ENCODE data around the gene GARIN5A. TPM values are rescaled to one million over a fixed set of nuclear protein-coding genes. Genes with fewer than 3 reads are reported as not detected.
"Not testable (repeated sequence)": the region's sequence is repeated elsewhere in the genome, so short reads cannot be mapped to it uniquely, and the experiment has no call there.

Gene GARIN5A
- total RNA-seq, 1 donor from 2014 or later, result 0.82 TPM

DNA sequence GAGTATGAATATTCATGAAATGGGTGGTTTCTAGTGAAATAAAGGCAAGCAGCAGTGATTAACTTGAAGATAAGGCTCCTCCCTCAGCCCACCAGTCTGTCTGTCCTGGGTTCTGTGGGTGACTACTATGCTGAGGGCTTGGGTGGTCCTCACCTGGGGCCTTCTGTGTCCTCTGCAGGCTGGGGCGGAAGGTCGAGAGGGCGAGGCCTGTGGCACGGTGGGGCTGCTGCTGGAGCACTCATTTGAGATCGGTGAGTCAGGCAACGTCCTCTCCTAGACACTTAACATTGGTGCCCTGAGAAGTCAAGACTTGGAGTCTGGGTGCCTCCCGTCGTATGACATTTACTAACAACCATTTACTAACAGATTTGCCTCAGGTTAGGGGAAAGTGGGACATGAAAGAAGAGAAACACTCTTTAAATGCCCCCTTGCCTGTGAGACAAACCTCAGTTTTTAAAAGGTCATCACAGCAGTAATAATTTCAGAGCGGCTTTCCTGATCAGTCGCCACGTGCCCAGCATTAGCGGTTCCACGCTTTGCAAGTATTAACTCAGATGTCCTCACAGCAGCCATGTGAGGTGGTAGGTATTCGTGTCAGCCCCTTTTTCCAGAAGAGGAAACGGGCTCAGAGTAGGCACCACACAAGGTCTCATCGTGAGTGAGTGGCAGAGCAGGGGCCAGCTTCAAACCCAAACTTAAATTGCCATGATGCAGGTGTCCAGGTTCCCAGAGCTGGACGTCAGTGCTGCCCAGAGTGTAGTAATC lies 1.3 kb upstream of the GARIN5A start:
- Mint-ChIP-seq H3K36me3 (ENCODE audit: low read depth) (peaks cover 38% of the 10 kb centered on the region), H3K4me3 (ENCODE audit: low read depth) (peak overlapping the region; percentile 99), H3K27ac (peak overlapping the region; percentile 21), H3K9me3 (no peaks in the 10 kb centered on the region), H3K27me3 (ENCODE audit: low read depth) (no peaks in the 10 kb centered on the region), H3K4me1 (ENCODE audit: low read depth) (peaks cover 10% of the 10 kb centered on the region)
- intact Hi-C loops (cut with micrococcal nuclease), result no loop called here
- DNase-seq (ENCODE audit: low spot score), result no peak

DNA sequence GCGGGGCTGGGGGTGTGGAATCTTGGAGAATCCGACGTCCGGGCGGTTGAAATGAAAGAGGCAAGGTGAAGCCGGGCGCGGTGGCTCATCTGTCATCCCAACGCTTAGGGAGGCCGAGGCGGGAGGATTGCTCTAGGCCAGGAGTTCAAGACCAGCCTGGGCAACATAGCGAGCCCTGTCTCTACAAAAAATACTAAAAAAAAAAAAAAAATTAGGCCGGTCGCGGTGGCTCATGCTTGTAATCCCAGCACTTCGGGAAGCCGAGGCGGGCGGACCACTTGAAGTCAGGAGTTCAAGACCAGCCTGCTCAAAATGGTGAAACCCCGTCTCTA lies 225 bp upstream of the GARIN5A start:
- DNase-seq (ENCODE audit: low spot score), result no peak
- peaks cover 32% of the 10 kb centered on the region for H3K36me3 Mint-ChIP-seq (ENCODE audit: low read depth)
- no peaks in the 10 kb centered on the region for H3K9me3 Mint-ChIP-seq
- H3K4me1 Mint-ChIP-seq (ENCODE audit: low read depth), result peaks cover 10% of the 10 kb centered on the region
- intact Hi-C loops (cut with micrococcal nuclease), result loop anchor here (1.0 kb wide), 2 partner anchors 34 to 120 kb away; partner anchors contain the start of gene JOSD2
- H3K4me3 Mint-ChIP-seq (ENCODE audit: low read depth), result peak overlapping the region; percentile 99
- H3K27ac Mint-ChIP-seq, result peak overlapping the region; percentile 77
- H3K27me3 Mint-ChIP-seq (ENCODE audit: low read depth), result no peaks in the 10 kb centered on the region

DNA sequence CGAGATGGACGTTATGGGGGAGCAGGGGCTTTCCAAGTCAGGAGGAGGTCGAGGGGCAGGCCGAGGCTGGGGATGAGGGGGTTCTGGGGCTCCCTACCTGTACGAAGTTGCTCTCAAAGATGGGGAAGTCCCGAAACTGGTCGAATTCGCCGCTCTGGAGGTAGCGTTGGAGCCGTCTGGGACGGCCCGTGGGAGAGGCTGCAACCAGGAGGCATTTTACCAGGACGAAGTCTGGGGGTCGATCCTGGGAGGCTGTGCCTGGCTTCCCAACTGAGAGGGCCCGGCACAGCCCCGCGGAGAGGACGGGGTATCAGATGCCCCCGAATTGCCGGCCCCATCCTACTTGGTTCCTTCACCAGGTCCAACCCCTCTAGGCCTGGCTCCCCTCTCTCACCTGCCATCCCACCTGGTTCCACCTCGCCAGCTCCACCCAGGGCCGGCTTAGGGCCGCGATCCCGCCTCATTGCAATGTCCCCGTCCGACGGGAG lies 868 bp downstream of the GARIN5A start:
- Mint-ChIP-seq H3K4me1 (ENCODE audit: low read depth) (peaks cover 10% of the 10 kb centered on the region), H3K4me3 (ENCODE audit: low read depth) (peak overlapping the region; percentile 99), H3K27me3 (ENCODE audit: low read depth) (no peaks in the 10 kb centered on the region), H3K27ac (peak overlapping the region; percentile 60), H3K36me3 (ENCODE audit: low read depth) (peaks cover 27% of the 10 kb centered on the region), H3K9me3 (no peaks in the 10 kb centered on the region)
- intact Hi-C loops (cut with micrococcal nuclease), result loop anchor here (1.0 kb wide), 2 partner anchors 36 to 118 kb away; partner anchors contain the start of gene JOSD2
- no peak for DNase-seq (ENCODE audit: low spot score)

- H3K27me3 Mint-ChIP-seq (ENCODE audit: low read depth), result no peaks in the 10 kb centered on the region
- H3K9me3 Mint-ChIP-seq, result no peaks in the 10 kb centered on the region
- H3K27ac Mint-ChIP-seq, result peak overlapping the region; percentile 60
- peaks cover 10% of the 10 kb centered on the region for H3K4me1 Mint-ChIP-seq (ENCODE audit: low read depth)
- peaks cover 27% of the 10 kb centered on the region for H3K36me3 Mint-ChIP-seq (ENCODE audit: low read depth)
- peak overlapping the region; percentile 68 for H3K4me3 Mint-ChIP-seq (ENCODE audit: low read depth)
- DNase-seq (ENCODE audit: low spot score), result no peak
- intact Hi-C loops (cut with micrococcal nuclease), result no loop called here
Observed at GRCh38 chr19:50475101-50475568, 1.5 kb downstream of the GARIN5A start.

DNA sequence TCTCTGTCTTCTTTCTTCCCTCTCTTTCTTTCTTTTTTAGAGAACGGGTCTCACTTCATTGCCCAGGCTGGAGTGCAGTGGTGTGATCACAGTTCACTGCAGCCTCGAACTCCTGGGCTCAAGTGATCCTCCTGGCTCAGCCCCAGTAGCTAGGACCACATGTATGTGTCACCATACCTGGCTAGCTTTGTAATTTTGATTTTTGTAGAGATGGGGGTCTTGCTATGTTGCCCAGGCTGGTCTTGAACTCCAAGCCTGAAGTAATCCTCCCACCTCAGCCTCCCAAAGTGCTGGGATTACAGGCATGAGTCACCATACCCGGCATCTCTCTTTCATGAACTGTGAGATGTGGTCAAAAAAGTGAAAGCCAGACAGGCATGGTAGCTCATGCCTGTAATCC lies 3.3 kb downstream of the GARIN5A start:
- intact Hi-C loops (cut with micrococcal nuclease); DNase-seq (ENCODE audit: low spot score); H3K27me3 Mint-ChIP-seq (ENCODE audit: low read depth); H3K9me3 Mint-ChIP-seq; H3K4me3 Mint-ChIP-seq (ENCODE audit: low read depth); H3K27ac Mint-ChIP-seq: not testable (repeated sequence)
- Mint-ChIP-seq H3K4me1 (ENCODE audit: low read depth) (peaks cover 10% of the 10 kb centered on the region), H3K36me3 (ENCODE audit: low read depth) (peaks cover 17% of the 10 kb centered on the region)

GRCh38 chr19:50468818-50469217 lies 7.8 kb downstream of the GARIN5A start:
- Mint-ChIP-seq H3K9me3 (no peaks in the 10 kb centered on the region), H3K36me3 (ENCODE audit: low read depth) (no peaks in the 10 kb centered on the region), H3K4me1 (ENCODE audit: low read depth) (no peaks in the 10 kb centered on the region), H3K4me3 (ENCODE audit: low read depth) (no peak overlapping the region), H3K27ac (no peak overlapping the region), H3K27me3 (ENCODE audit: low read depth) (no peaks in the 10 kb centered on the region)
- intact Hi-C loops (cut with micrococcal nuclease), result no loop called here
- no peak for DNase-seq (ENCODE audit: low spot score)

DNA sequence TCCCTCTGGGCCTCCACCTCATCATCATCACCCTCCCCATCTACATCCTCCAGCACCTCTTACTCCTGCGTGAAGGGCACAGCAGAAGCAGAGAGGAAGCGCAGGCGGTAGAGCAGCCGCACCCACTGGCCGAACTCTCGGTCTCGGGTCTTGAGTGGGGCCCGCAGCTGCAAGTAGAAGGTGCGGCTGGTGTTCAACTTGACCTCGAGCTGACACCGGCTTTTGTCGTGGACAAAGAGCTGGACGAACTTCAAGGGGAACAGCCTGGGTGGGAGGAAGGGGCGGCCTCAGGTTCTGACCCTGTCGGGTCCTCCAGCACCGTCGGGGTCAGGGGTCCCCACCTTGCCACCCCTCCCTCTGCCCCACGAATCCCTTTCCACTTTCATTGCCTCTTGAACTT lies 9.1 kb downstream of the GARIN5A start:
- Mint-ChIP-seq H3K36me3 (ENCODE audit: low read depth) (no peaks in the 10 kb centered on the region), H3K9me3 (no peaks in the 10 kb centered on the region)

DNA sequence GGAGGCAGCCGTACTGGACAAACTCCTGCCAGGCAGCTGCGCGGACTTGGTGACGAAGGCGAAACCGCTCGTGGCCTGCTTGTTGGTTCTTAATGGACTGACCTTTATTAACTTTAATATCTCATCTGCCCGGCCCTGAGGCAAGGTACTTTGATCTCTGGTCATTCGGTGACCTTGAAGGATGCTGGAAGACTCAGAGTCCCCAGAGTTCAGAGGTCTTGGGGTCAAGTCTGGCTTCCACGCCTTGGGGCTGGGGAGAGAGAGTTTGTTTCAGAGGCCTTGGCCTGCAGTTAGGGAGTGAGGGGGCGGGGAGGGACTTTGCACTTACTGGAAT lies 10.0 kb downstream of the GARIN5A start:
- Mint-ChIP-seq H3K9me3 (no peaks in the 10 kb centered on the region), H3K27ac (no peak overlapping the region), H3K27me3 (ENCODE audit: low read depth) (no peaks in the 10 kb centered on the region), H3K4me3 (ENCODE audit: low read depth) (no peak overlapping the region), H3K36me3 (ENCODE audit: low read depth) (no peaks in the 10 kb centered on the region), H3K4me1 (ENCODE audit: low read depth) (no peaks in the 10 kb centered on the region)
- DNase-seq (ENCODE audit: low spot score), result no peak
- intact Hi-C loops (cut with micrococcal nuclease), result no loop called here

More for the DNA sequence above, 9.1 kb downstream of the GARIN5A start:
- Mint-ChIP-seq H3K27ac (no peak overlapping the region), H3K4me3 (ENCODE audit: low read depth) (no peak overlapping the region), H3K4me1 (ENCODE audit: low read depth) (no peaks in the 10 kb centered on the region), H3K27me3 (ENCODE audit: low read depth) (no peaks in the 10 kb centered on the region)
- no peak for DNase-seq (ENCODE audit: low spot score)
- intact Hi-C loops (cut with micrococcal nuclease), result no loop called here

DNA sequence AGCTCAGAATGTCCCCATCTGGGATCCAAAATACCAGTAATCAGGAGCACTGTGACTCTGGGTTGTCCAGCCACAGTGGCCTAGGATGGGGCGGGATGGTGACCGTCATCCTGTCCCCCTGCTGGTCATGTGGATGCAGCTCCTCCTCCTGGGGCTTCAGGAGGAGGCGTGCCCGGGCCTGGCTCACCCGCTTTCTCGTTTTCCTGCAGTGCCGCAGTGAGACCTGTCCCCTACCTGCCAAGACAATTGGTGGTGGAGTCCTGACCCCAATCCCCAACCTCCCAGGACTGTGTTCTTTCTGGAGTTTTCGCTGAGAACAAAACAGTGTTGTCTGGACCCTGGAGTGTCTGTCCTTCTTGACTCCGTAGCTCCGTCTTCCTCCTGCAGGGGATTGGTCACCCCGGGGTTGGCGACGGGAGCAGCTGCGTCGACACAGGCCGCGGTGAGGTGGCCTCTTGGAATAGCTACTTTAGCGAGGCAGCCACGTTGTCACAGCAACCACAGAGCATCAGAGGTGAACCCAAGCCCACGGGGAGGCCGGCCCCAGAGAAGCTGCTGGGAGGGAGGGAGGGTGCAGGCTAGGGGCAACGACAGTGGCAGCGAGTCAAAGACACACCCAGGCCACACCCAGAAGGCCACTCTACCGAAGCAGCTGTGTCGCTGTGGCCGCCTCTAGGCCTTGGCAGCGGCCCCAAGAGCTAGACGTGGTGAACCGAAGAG lies 10.5 kb downstream of the GARIN5A start:
- Mint-ChIP-seq H3K4me3 (ENCODE audit: low read depth) (no peak overlapping the region), H3K36me3 (ENCODE audit: low read depth) (no peaks in the 10 kb centered on the region), H3K4me1 (ENCODE audit: low read depth) (peaks cover 3% of the 10 kb centered on the region), H3K9me3 (no peaks in the 10 kb centered on the region), H3K27me3 (ENCODE audit: low read depth) (no peaks in the 10 kb centered on the region), H3K27ac (no peak overlapping the region)
- intact Hi-C loops (cut with micrococcal nuclease), result no loop called here
- DNase-seq (ENCODE audit: low spot score), result no peak

DNA sequence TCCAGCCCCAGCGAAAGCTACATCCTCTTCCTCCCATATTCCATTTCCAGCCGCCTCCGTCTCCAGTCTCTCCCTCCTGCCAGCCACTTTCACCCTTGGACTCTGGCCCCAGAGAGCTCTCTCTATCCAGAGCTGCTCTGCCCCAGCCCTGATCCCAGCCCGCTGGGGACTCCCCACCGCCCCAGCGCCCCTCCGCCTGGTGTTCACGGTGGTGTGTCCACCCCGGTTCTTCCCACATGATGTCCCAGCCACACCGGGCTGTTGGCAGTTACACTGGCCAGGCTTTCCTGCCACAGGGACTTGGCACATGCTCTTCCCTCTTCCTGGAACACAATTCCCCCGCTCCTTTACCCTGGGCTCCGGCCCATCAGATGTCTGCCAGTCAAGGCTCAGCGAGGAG lies 11.6 kb downstream of the GARIN5A start:
- intact Hi-C loops (cut with micrococcal nuclease), result no loop called here
- no peaks in the 10 kb centered on the region for H3K9me3 Mint-ChIP-seq

DNA sequence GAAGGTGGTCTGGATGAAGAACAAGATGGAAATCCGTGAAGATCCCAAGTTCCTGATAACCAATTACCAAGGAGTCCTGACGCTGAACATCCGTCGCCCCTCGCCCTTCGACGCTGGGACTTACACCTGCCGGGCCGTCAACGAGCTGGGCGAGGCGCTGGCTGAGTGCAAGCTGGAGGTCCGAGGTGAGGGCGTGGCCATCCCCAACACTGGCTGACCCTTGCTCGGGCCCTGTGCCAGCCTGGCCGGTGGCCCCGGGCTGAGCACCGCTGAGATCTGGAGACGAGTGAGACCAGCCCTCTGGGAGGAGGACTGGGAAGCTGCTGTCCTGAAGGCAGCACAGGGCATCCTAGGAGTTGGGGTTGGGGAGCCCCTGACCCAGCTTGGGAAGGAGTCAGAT lies 12.3 kb downstream of the GARIN5A start:
- no peak overlapping the region for H3K4me3 Mint-ChIP-seq (ENCODE audit: low read depth)
- H3K27me3 Mint-ChIP-seq (ENCODE audit: low read depth), result no peaks in the 10 kb centered on the region
- intact Hi-C loops (cut with micrococcal nuclease), result no loop called here
- H3K27ac Mint-ChIP-seq, result no peak overlapping the region
- DNase-seq (ENCODE audit: low spot score), result no peak
- H3K9me3 Mint-ChIP-seq, result no peaks in the 10 kb centered on the region
- H3K4me1 Mint-ChIP-seq (ENCODE audit: low read depth), result peaks cover 12% of the 10 kb centered on the region
- no peaks in the 10 kb centered on the region for H3K36me3 Mint-ChIP-seq (ENCODE audit: low read depth)

More for the DNA sequence above, 11.6 kb downstream of the GARIN5A start:
- Mint-ChIP-seq H3K36me3 (ENCODE audit: low read depth) (no peaks in the 10 kb centered on the region), H3K27me3 (ENCODE audit: low read depth) (no peaks in the 10 kb centered on the region), H3K27ac (no peak overlapping the region), H3K4me1 (ENCODE audit: low read depth) (peaks cover 10% of the 10 kb centered on the region), H3K4me3 (ENCODE audit: low read depth) (no peak overlapping the region)
- no peak for DNase-seq (ENCODE audit: low spot score)

DNA sequence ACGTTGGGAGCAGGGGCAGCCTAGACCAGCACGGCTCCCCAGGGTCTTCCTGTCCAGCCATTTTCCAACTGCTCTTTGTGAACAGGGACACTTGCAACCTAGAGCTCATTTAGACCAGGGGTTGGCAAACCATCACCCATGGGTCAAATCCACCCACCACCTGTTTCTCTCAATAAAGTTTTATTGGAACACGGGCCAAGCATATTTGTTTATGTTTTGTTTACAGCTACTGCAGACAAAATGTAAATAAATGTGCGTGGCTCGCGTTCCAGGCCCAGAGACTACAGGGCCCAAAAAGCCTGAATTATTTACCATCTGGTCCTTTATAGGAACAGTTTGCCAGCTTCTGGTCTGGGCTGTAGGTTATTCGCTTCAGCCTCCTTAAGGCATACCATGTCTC lies 13.7 kb downstream of the GARIN5A start:
- no peak overlapping the region for H3K27ac Mint-ChIP-seq
- no peak for DNase-seq (ENCODE audit: low spot score)
- no peak overlapping the region for H3K4me3 Mint-ChIP-seq (ENCODE audit: low read depth)
- intact Hi-C loops (cut with micrococcal nuclease), result no loop called here
- H3K4me1 Mint-ChIP-seq (ENCODE audit: low read depth), result peaks cover 12% of the 10 kb centered on the region
- H3K9me3 Mint-ChIP-seq, result no peaks in the 10 kb centered on the region
- no peaks in the 10 kb centered on the region for H3K36me3 Mint-ChIP-seq (ENCODE audit: low read depth)
- H3K27me3 Mint-ChIP-seq (ENCODE audit: low read depth), result no peaks in the 10 kb centered on the region
